Heart left ventricle (tissue), 16 donors: ENCODE data around the gene GSG1L. TPM values are rescaled to one million over a fixed set of nuclear protein-coding genes. Genes with fewer than 3 reads are reported as not detected.
A peak's percentile ranks its signal among the peaks of the same experiment; 100 is the strongest.

Experiments used
- ATAC-seq, 4 donors: fragments of 200-7000 bp; cut with Tn5 transposase; one replicate each; pipeline ENCODE4 v1.9.1; 2020 to 2022; ENCODE audit warnings: moderate library complexity in 4 of 4, mild to moderate bottlenecking in 3 of 4, moderate number of reproducible peaks in 1 of 4
- DNase-seq, 5 donors: peaks; one replicate each; pipeline ENCODE4 v3.0.0-alpha.2; 2020
- H3K27ac ChIP-seq, 12 donors: fragments of 200-600 bp; sonication (generic) in 4 of 12; one replicate each; pipeline versions ENCODE4 v1.5.0 to v1.8.0; 2016 to 2022; ENCODE audit warnings: mild to moderate bottlenecking in 2 of 12
- H3K27me3 ChIP-seq, 9 donors: fragments of 200-600 bp; sonication (generic) in 2 of 9; one replicate each; pipeline versions ENCODE4 v1.5.1 to v1.8.0; 2016 to 2022; ENCODE audit warnings: mild to moderate bottlenecking in 3 of 9
- H3K36me3 ChIP-seq, 9 donors: fragments of 200-600 bp; sonication (generic) in 2 of 9; one replicate each; pipeline versions ENCODE4 v1.5.0 to v1.8.0; 2018 to 2022; ENCODE audit warnings: mild to moderate bottlenecking in 2 of 9
- H3K4me1 ChIP-seq, 12 donors: fragments of 200-600 bp; sonication (generic) in 4 of 12; one replicate each; pipeline versions ENCODE4 v1.5.0 to v1.8.0; 2016 to 2022; ENCODE audit warnings: mild to moderate bottlenecking in 3 of 12
- H3K4me3 ChIP-seq, 12 donors: fragments of 200-600 bp; sonication (generic) in 4 of 12; one replicate each; pipeline versions ENCODE4 v1.5.0 to v1.8.0; 2017 to 2022; ENCODE audit warnings: mild to moderate bottlenecking in 9 of 12, moderate library complexity in 4 of 12
- H3K9me3 ChIP-seq, 12 donors: fragments of 200-600 bp; sonication (generic) in 4 of 12; one replicate each; pipeline versions ENCODE4 v1.5.0 to v1.8.0; 2016 to 2022; ENCODE audit warnings: mild to moderate bottlenecking in 1 of 12
- POLR2A ChIP-seq, 2 donors: fragments of 450-650 bp; IDR thresholded peaks; one replicate each; pipeline ENCODE4 v1.6.1; 2017; ENCODE audit warnings: antibody characterized with exemption in 2 of 2, mild to moderate bottlenecking in 2 of 2, moderate library complexity in 2 of 2
- WGBS, 4 donors: extraction: QIAGEN DNeasy Blood & Tissue Kit in 2 of 4; methylation state at CpG; one replicate each; pipeline versions ENCODE4 v1.1.5 to v1.1.7; 2013 to 2018; 5-methylcytosine and 5-hydroxymethylcytosine counted together
- intact Hi-C, 10 donors: fragments of 100-400 bp; cut with DNase I; formaldehyde crosslinking; loops; one replicate each; pipeline versions ENCODE4 v1.11.1 to v1.14.2; 2022
- polyA plus RNA-seq, 2 donors: library from polyadenylated mRNA; stranded (reverse); fragments of 200-250 nt; gene quantifications; one replicate each; pipeline ENCODE4 v1.2.3, GENCODE V29; 2013
- total RNA-seq, 9 donors: library from RNA; depleted of rRNA in 2 of 9; stranded (reverse); fragments of >200 nt in 2 of 9; fragmentation: NEBNext Ultra II Directional in 3 of 9; extraction: Animal tissue kit (Norgen Biotek cat#: 25700) in 3 of 9; gene quantifications; one replicate each; pipeline versions ENCODE4 v1.1.0 to v1.2.4, GENCODE V29; 2016 to 2023
- TF ChIP-seq, protein P1 (sequence below), 12 donors: fragments of 200-600 bp; sonication (generic) in 4 of 12; IDR thresholded peaks; one replicate each; pipeline versions ENCODE4 v1.5.0 to v1.8.0; 2018 to 2022; ENCODE audit warnings: antibody characterized with exemption in 12 of 12, mild to moderate bottlenecking in 5 of 12
- donor health status: ischemic (EF 13 %, LVEDD 7.1; RV severe dilation, severe dysfunction).
- donor health status: healthy with polysubstance abuse.
- donor health status: DM: no; HTN: yes; CAD: no.
- donor health status: DM: no; HTN: no; CAD: no.
- donor health status: ischemic (EF 25% LVEDD 6.9; RV normal size, moderate dysfunction).
- donor health status: ischemic (EF 25% LVEDD 5.7; RV mildly dilated, moderate dysfunction).
- donor health status: healthy.
- donor health status: DM: yes; HTN: yes; CAD: no.
- donor health status: ischemic (EF 35%, LVEDD 5.7; RV mildly dilated, moderate dysfunction).
- donor health status: nonischemic (EF 11% LVEDD 7.7; RV severe dilation, severe dysfunction).
- donor health status: DM: yes; HTN: yes; CAD: no.
- donor health status: PGD.
- donor health status: ischemic (EF 29% LVEDD 5.4; RV normal size, mild dysfunction).
- donor health status: nonischemic (EF 23%, LVEDD 6.1; RV moderate dilation, normal function).

Gene GSG1L
- total and polyA plus RNA-seq, 11 donors, result 0.11 to 8.7 (median 1.8) TPM; not detected in 4

DNA sequence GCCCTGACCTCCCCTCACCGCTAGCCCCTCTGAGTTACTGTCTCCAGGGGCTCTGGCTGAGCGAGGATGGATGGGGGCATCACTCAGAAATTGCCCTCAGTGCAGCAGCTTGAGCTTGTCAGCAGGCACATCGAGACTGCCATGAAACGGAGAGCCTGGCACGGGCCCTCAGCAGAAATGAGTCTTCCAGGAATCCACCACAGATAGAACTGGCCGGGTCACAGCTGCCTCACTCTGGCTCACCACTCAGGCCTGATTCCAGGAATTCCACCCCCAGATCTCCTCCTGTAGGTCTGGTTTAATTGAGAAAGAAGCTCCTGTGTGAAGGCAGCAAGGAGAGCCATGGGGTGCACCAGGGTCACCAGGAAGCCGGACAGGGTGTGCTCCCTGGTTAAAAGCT is 85.5 kb downstream of the GSG1L start:
- Histone ChIP-seq H3K27ac (peak overlapping the region in 2 of 12 donors; percentile 30 to 54), H3K4me3 (no peak overlapping the region), H3K4me1 (peaks cover 0 to 7% (median 0%) of the 10 kb centered on the region in 12 donors), H3K9me3 (peaks cover 0 to 8% (median 0%) of the 10 kb centered on the region in 12 donors), H3K36me3 (no peaks in the 10 kb centered on the region), H3K27me3 (no peaks in the 10 kb centered on the region)
- TF ChIP-seq, protein P1, sequence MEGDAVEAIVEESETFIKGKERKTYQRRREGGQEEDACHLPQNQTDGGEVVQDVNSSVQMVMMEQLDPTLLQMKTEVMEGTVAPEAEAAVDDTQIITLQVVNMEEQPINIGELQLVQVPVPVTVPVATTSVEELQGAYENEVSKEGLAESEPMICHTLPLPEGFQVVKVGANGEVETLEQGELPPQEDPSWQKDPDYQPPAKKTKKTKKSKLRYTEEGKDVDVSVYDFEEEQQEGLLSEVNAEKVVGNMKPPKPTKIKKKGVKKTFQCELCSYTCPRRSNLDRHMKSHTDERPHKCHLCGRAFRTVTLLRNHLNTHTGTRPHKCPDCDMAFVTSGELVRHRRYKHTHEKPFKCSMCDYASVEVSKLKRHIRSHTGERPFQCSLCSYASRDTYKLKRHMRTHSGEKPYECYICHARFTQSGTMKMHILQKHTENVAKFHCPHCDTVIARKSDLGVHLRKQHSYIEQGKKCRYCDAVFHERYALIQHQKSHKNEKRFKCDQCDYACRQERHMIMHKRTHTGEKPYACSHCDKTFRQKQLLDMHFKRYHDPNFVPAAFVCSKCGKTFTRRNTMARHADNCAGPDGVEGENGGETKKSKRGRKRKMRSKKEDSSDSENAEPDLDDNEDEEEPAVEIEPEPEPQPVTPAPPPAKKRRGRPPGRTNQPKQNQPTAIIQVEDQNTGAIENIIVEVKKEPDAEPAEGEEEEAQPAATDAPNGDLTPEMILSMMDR (IDR thresholded peaks at IDR 0.05), result no peak
- no peak for TF ChIP-seq POLR2A (IDR thresholded peaks at IDR 0.05)
- DNase-seq (peak in 4 of 5 donors; percentile 25 to 66 (median 50)), ATAC-seq (peak; percentile 61 to 85 (median 80))
- intact Hi-C loops, result loop anchor here in 3 of 10 donors (5.0 to 10.0 kb wide), 3 partner anchors 67 to 333 kb away; no protein-coding TSS in a partner anchor
- 35 to 56% (median 45%) methylated on average over 4 to 7 of the region's 7 CpGs for WGBS, 4 donors

DNA sequence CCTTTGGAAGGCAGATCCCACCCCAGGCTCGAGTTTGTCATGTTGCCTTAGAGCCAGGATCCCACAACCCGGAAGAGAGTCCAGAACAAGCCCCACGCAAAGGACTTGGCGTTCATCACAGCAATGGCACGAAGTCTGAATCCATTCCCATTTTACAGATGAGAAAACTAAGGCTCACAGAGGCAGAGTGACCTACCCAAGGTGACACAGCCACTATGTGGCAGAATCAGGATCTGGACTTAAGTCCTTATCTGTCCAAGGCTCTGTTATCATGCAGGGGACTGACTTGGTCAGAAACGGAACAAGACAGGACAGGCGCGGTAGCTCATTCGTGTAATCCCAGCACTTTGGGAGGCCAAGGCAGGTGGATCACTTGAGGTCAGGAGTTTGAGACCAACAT is 86.5 kb downstream of the GSG1L start:
- 79 to 82% (median 81%) methylated on average over 9 of the region's 9 CpGs for WGBS, 4 donors
- Histone ChIP-seq H3K4me1 (peaks cover 0 to 7% (median 0%) of the 10 kb centered on the region in 12 donors), H3K4me3 (no peak overlapping the region), H3K27me3 (no peaks in the 10 kb centered on the region), H3K27ac (no peak overlapping the region), H3K36me3 (no peaks in the 10 kb centered on the region), H3K9me3 (no peaks in the 10 kb centered on the region)
- TF ChIP-seq, protein P1 (IDR thresholded peaks at IDR 0.05), result no peak
- no peak for TF ChIP-seq POLR2A (IDR thresholded peaks at IDR 0.05)
- ATAC-seq, result no peak
- intact Hi-C loops, result loop anchor here in 3 of 10 donors (5.0 to 10.0 kb wide), 3 partner anchors 68 to 332 kb away; no protein-coding TSS in a partner anchor
- no peak for DNase-seq

DNA sequence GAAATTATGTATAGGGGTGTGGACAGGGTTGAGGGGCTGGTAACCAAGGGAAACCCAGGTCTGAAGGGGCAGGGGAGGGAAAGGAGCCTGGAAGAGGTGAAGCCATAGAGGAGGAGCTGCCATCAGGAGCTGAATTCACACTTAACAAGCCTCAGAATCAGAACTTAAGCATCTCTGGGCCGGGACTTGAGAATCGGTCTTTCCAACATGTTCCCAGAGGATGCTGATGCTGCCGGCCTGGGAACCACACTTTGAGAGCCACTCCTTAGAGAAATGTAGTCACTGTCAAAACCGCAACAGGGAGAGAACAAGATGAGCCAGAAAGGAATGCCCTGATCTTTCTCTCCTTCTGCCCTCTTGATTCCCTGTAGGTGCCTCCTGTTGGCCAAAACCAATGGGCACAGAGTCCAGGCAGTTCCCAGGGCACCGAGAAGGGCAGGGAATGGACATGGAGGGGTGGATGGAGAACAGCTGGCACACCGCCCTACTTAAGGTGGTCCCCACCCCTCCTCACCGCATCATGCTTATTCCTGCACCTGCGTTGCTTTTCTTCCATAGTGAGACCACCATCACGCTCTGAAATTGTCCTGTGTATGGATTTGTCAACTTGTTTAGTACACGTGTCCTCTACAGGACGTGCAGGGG is 88.5 kb downstream of the GSG1L start:
- no peak for ATAC-seq
- H3K4me1 ChIP-seq, result peaks cover 0 to 6% (median 0%) of the 10 kb centered on the region in 12 donors
- WGBS, 4 donors, result 77 to 86% (median 82%) methylated on average over 10 to 11 of the region's 11 CpGs
- H3K27ac ChIP-seq, result no peak overlapping the region
- TF ChIP-seq POLR2A (IDR thresholded peaks at IDR 0.05), result no peak
- TF ChIP-seq, protein P1 (IDR thresholded peaks at IDR 0.05), result no peak
- H3K4me3 ChIP-seq, result no peak overlapping the region
- DNase-seq, result no peak
- intact Hi-C loops, result loop anchor here in 6 of 10 donors (5.0 to 10.0 kb wide), 5 partner anchors 70 to 330 kb away; partner anchors contain the start of gene GSG1L (in 1 of the 6)
- no peaks in the 10 kb centered on the region for H3K27me3 ChIP-seq
- no peaks in the 10 kb centered on the region for H3K36me3 ChIP-seq
- peaks cover 0 to 13% (median 0%) of the 10 kb centered on the region in 12 donors for H3K9me3 ChIP-seq

DNA sequence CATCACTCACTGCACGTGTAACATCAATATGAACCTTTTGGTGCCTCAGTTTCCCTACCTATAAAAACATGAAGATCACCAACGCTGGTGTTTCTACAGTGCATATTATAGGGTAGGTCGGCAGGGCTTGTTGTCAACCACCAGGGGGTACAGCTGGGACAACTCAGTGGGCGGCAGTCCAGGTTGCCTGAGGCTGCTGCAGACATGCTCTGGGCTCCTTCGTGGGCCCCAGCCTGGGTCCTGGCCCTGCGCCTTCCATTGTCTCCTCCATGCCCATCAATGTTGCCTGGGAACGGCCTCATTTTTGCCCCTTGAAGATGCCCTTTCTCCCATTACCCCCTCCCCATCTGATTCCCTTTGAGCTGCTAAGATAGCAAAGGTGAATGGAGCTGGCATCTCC is 89.8 kb downstream of the GSG1L start:
- intact Hi-C loops, result loop anchor here in 7 of 10 donors (2.0 to 10.0 kb wide), 7 partner anchors 71 to 329 kb away; partner anchors contain the start of gene GSG1L (in 1 of the 7)
- no peak for TF ChIP-seq POLR2A (IDR thresholded peaks at IDR 0.05)
- TF ChIP-seq, protein P1 (IDR thresholded peaks at IDR 0.05), result no peak
- DNase-seq, result no peak
- no peak for ATAC-seq
- Histone ChIP-seq H3K27me3 (no peaks in the 10 kb centered on the region), H3K4me3 (no peak overlapping the region), H3K27ac (no peak overlapping the region), H3K4me1 (peaks cover 0 to 6% (median 0%) of the 10 kb centered on the region in 12 donors), H3K36me3 (no peaks in the 10 kb centered on the region), H3K9me3 (peaks cover 0 to 13% (median 0%) of the 10 kb centered on the region in 12 donors)
- 56 to 64% (median 62%) methylated on average over 6 to 7 of the region's 7 CpGs for WGBS, 4 donors
